GM12891 (cell line): ENCODE measurements around the gene MDGA2.

ENCODE experiments used
- POLR2A ChIP-seq: IDR thresholded peaks from 2 replicates; pipeline ENCODE4 v1.6.1; 2011; ENCODE audit warnings: low read depth, low read length, control low read depth
- POLR2AphosphoS5 ChIP-seq: IDR thresholded peaks from 2 replicates; pipeline ENCODE4 v1.6.1; 2011; ENCODE audit warnings: low read depth, low read length, control low read depth
- POU2F2 ChIP-seq: IDR thresholded peaks from 2 replicates; pipeline ENCODE4 v1.6.1; 2011; ENCODE audit warnings: low read depth, mild to moderate bottlenecking, control low read depth, low read length, moderate library complexity
- SPI1 ChIP-seq: IDR thresholded peaks from 2 replicates; pipeline ENCODE4 v1.6.1; 2011; ENCODE audit warnings: low read depth, low read length, control low read depth
- TAF1 ChIP-seq: IDR thresholded peaks from 2 replicates; pipeline ENCODE4 v1.6.1; 2011; ENCODE audit warnings: low read depth, low read length, control low read depth

GRCh38 chr14:47590767-47591495, 84.5 kb downstream of the MDGA2 start:
- TF ChIP-seq POLR2AphosphoS5 (no peak), POLR2A (no peak), SPI1 (no peak), POU2F2 (no peak), TAF1 (no peak)
